Measurements from ENCODE around the gene KLHL41. TPM values are rescaled to one million over a fixed set of nuclear protein-coding genes. Genes with fewer than 3 reads are reported as not detected.

KLHL41 gene
- total RNA-seq, 4 donors from 2014 or later = 0.99 to 2.9 (median 1.9) TPM

Other genes starting within 250 kb of the KLHL41 start
- gene LRP2, start 147.2 kb upstream of the KLHL41 start, total RNA-seq = not detected
- 10 to 100 TPM in 1 of 4 donors, 1 to 10 TPM in 3; 6.6 to 11.2 (median 7.9) TPM for gene BBS5, start 30.2 kb upstream of the KLHL41 start, total RNA-seq
- 10 to 100 TPM in 2 of 4 donors, 1 to 10 TPM in 2; 8.3 to 15.4 (median 11.0) TPM for gene FASTKD1, start 64.2 kb downstream of the KLHL41 start, total RNA-seq
- gene PPIG, start 74.6 kb downstream of the KLHL41 start, total RNA-seq = 10 to 100 TPM; 26.5 to 48.6 (median 34.5) TPM
- gene CFAP210, start 184.7 kb downstream of the KLHL41 start, total RNA-seq = under 1 TPM in 1 of 4 donors, not detected in 3; 0.80 TPM
- 10 to 100 TPM in 1 of 4 donors, 1 to 10 TPM in 3; 3.3 to 18.7 (median 6.6) TPM for gene PHOSPHO2, start 184.8 kb downstream of the KLHL41 start, total RNA-seq
- 10 to 100 TPM; 36.9 to 66.9 (median 52.8) TPM for gene KLHL23, start 224.1 kb downstream of the KLHL41 start, total RNA-seq